Tibial nerve (tissue), 4 donors: ENCODE measurements around the gene CYP4F8. TPM values are rescaled to one million over a fixed set of nuclear protein-coding genes. Genes with fewer than 3 reads are reported as not detected.

ENCODE experiments used
- DNase-seq, 2 donors: peaks; one replicate each; pipeline ENCODE4 v3.0.0-alpha.2; 2019; ENCODE audit warnings: low spot score in 2 of 2
- H3K27ac ChIP-seq, 4 donors: fragments of 200-600 bp; sonication (generic) in 3 of 4; one replicate each; pipeline ENCODE4 v1.5.1; 2017 to 2019; ENCODE audit warnings: mild to moderate bottlenecking in 1 of 4
- H3K27me3 ChIP-seq, 2 donors: fragments of 200-600 bp; sonication (generic) in 1 of 2; one replicate each; pipeline versions ENCODE4 v1.5.1 to v1.6.0; 2017 to 2019
- H3K36me3 ChIP-seq, 3 donors: fragments of 200-600 bp; sonication (generic); one replicate each; pipeline ENCODE4 v1.5.1; 2018 to 2019
- H3K4me1 ChIP-seq, 4 donors: fragments of 200-600 bp; sonication (generic) in 3 of 4; one replicate each; pipeline ENCODE4 v1.5.1; 2017 to 2019
- H3K4me3 ChIP-seq, 4 donors: fragments of 200-600 bp; sonication (generic) in 3 of 4; one replicate each; pipeline ENCODE4 v1.5.1; 2017 to 2019; ENCODE audit warnings: mild to moderate bottlenecking in 1 of 4, moderate library complexity in 1 of 4
- H3K9me3 ChIP-seq, 4 donors: fragments of 200-600 bp; sonication (generic) in 3 of 4; one replicate each; pipeline ENCODE4 v1.5.1; 2017 to 2019
- CTCF ChIP-seq, 5 experiments: fragments of 200-600 bp in 3 of 5; fragments of 450-650 bp in 2 of 5; sonication (generic) in 3 of 5; IDR thresholded peaks; one replicate each; pipeline ENCODE4 v1.5.1; 2016 to 2019; ENCODE audit warnings: antibody characterized with exemption in 5 of 5, mild to moderate bottlenecking in 3 of 5, moderate library complexity in 2 of 5
- EP300 ChIP-seq, 2 donors: sonication (generic); formaldehyde crosslinking; IDR thresholded peaks; one replicate each; pipeline ENCODE4 v1.6.1; 2017; ENCODE audit warnings: antibody characterized with exemption in 2 of 2, mild to moderate bottlenecking in 1 of 2
- POLR2A ChIP-seq, 2 donors: fragments of 450-650 bp; IDR thresholded peaks; one replicate each; pipeline ENCODE4 v1.6.1; 2017; ENCODE audit warnings: antibody characterized with exemption in 2 of 2, mild to moderate bottlenecking in 2 of 2, moderate library complexity in 2 of 2
- WGBS, 2 donors: methylation state at CpG; one replicate each; pipeline ENCODE4 v1.1.5; 2018; 5-methylcytosine and 5-hydroxymethylcytosine counted together
- total RNA-seq, 4 donors: library from RNA; depleted of rRNA; stranded (reverse); fragments of >200 nt; gene quantifications; one replicate each; pipeline ENCODE4 v1.1.0, GENCODE V29; 2016

CYP4F8 gene
- total RNA-seq, 4 donors from 2014 or later, result not detected

- Histone ChIP-seq H3K4me3 (no peak overlapping the region), H3K27me3 (peaks cover 0 to 2% of the 10 kb centered on the region in 2 donors), H3K36me3 (no peaks in the 10 kb centered on the region), H3K4me1 (no peaks in the 10 kb centered on the region), H3K27ac (no peak overlapping the region), H3K9me3 (no peaks in the 10 kb centered on the region)
- no peak for DNase-seq
- TF ChIP-seq CTCF (IDR thresholded peaks at IDR 0.05) (no peak), EP300 (IDR thresholded peaks at IDR 0.05) (no peak), POLR2A (IDR thresholded peaks at IDR 0.05) (no peak)
- 45 to 46% methylated on average over 5 to 7 of the region's 7 CpGs for WGBS, 2 donors
Observed at GRCh38 chr19:15616627-15617270, 1.7 kb downstream of the CYP4F8 start.

- peaks cover 0 to 2% of the 10 kb centered on the region in 2 donors for H3K27me3 ChIP-seq
- H3K4me1 ChIP-seq, result no peaks in the 10 kb centered on the region
- H3K27ac ChIP-seq, result no peak overlapping the region
- DNase-seq, result no peak
- H3K36me3 ChIP-seq, result no peaks in the 10 kb centered on the region
- TF ChIP-seq EP300 (IDR thresholded peaks at IDR 0.05) (no peak), POLR2A (IDR thresholded peaks at IDR 0.05) (no peak), CTCF (IDR thresholded peaks at IDR 0.05) (no peak)
- no peaks in the 10 kb centered on the region for H3K9me3 ChIP-seq
- WGBS, 2 donors, result 73 to 74% methylated on average over 5 of the region's 5 CpGs
- no peak overlapping the region for H3K4me3 ChIP-seq
Observed at GRCh38 chr19:15618321-15618720, 3.3 kb downstream of the CYP4F8 start.

GRCh38 chr19:15621801-15622200, 6.8 kb downstream of the CYP4F8 start:
- WGBS, 2 donors, result 38 to 50% methylated on average over 1 of the region's 1 CpG
- no peaks in the 10 kb centered on the region for H3K36me3 ChIP-seq
- no peaks in the 10 kb centered on the region for H3K9me3 ChIP-seq
- H3K4me3 ChIP-seq, result no peak overlapping the region
- TF ChIP-seq EP300 (IDR thresholded peaks at IDR 0.05), result no peak
- TF ChIP-seq POLR2A (IDR thresholded peaks at IDR 0.05), result no peak
- no peak for TF ChIP-seq CTCF (IDR thresholded peaks at IDR 0.05)
- peaks cover 0 to 7% of the 10 kb centered on the region in 2 donors for H3K27me3 ChIP-seq
- no peak overlapping the region for H3K27ac ChIP-seq
- H3K4me1 ChIP-seq, result no peaks in the 10 kb centered on the region
- no peak for DNase-seq

GRCh38 chr19:15622991-15623390, 8.0 kb downstream of the CYP4F8 start:
- Histone ChIP-seq H3K4me3 (no peak overlapping the region), H3K36me3 (no peaks in the 10 kb centered on the region), H3K9me3 (no peaks in the 10 kb centered on the region), H3K4me1 (no peaks in the 10 kb centered on the region), H3K27me3 (peaks cover 0 to 5% of the 10 kb centered on the region in 2 donors), H3K27ac (no peak overlapping the region)
- TF ChIP-seq POLR2A (IDR thresholded peaks at IDR 0.05) (no peak), CTCF (IDR thresholded peaks at IDR 0.05) (no peak), EP300 (IDR thresholded peaks at IDR 0.05) (no peak)
- DNase-seq, result no peak
- WGBS, 2 donors, result 68 to 72% methylated on average over 8 to 11 of the region's 11 CpGs

- Histone ChIP-seq H3K4me3 (no peak overlapping the region), H3K27me3 (peaks cover 0 to 12% of the 10 kb centered on the region in 2 donors), H3K36me3 (no peaks in the 10 kb centered on the region), H3K9me3 (no peaks in the 10 kb centered on the region), H3K4me1 (no peaks in the 10 kb centered on the region), H3K27ac (no peak overlapping the region)
- no peak for DNase-seq
- 5 to 12% methylated on average over 9 of the region's 9 CpGs for WGBS, 2 donors
- no peak for TF ChIP-seq EP300 (IDR thresholded peaks at IDR 0.05)
- no peak for TF ChIP-seq CTCF (IDR thresholded peaks at IDR 0.05)
- no peak for TF ChIP-seq POLR2A (IDR thresholded peaks at IDR 0.05)
Observed at GRCh38 chr19:15623711-15624318, 8.8 kb downstream of the CYP4F8 start.
